ENCODE results near the gene HMGCLL1. TPM values are rescaled to one million over a fixed set of nuclear protein-coding genes. Genes with fewer than 3 reads are reported as not detected.

The HMGCLL1 gene
- polyA plus RNA-seq, 3 donors = not detected

GRCh38 chr6:55516736-55517135, 62.3 kb downstream of the HMGCLL1 start:
- H3K4me1 Mint-ChIP-seq = no peaks in the 10 kb centered on the region
- H3K9me3 Mint-ChIP-seq = no peaks in the 10 kb centered on the region
- H3K4me3 Mint-ChIP-seq = no peak overlapping the region
- Histone ChIP-seq H3K4me2 (replicated peaks; ENCODE audit: extremely low read depth, low read length, poor library complexity, severe bottlenecking) (no peak overlapping the region), H3K9ac (ENCODE audit: insufficient read depth, low read length, poor library complexity, severe bottlenecking) (no peak overlapping the region), H3K9me3 (replicated peaks in 1 of 2; ENCODE audit: control insufficient read depth in 1 of 2, insufficient read depth in 1 of 2, low read length in 2 of 2) (no peaks in the 10 kb centered on the region), H3K4me3 (replicated peaks in 1 of 3; ENCODE audit: low read depth in 2 of 3, low read length in 3 of 3) (no peak overlapping the region), H2AFZ (ENCODE audit: insufficient read depth, low read depth, low read length, poor library complexity, severe bottlenecking) (no peak overlapping the region), H3K79me2 (ENCODE audit: insufficient read depth, low read length) (no peaks in the 10 kb centered on the region), H3K27me3 (ENCODE audit: control insufficient read depth in 2 of 2, insufficient read depth in 2 of 2, low read length in 2 of 2) (no peaks in the 10 kb centered on the region), H3K36me3 (replicated peaks in 1 of 2; ENCODE audit: control insufficient read depth in 1 of 2, insufficient read depth in 2 of 2, low read length in 2 of 2) (no peaks in the 10 kb centered on the region), H4K20me1 (ENCODE audit: insufficient read depth, low read length) (no peaks in the 10 kb centered on the region), H3K27ac (ENCODE audit: low read depth in 1 of 2, low read length in 2 of 2) (no peak overlapping the region), H3K4me1 (ENCODE audit: control insufficient read depth in 1 of 2, insufficient read depth in 2 of 2, low read length in 2 of 2) (no peaks in the 10 kb centered on the region)
- no peaks in the 10 kb centered on the region for H3K36me3 Mint-ChIP-seq
- DNase-seq = no peak
- no peak for TF ChIP-seq CTCF (IDR thresholded peaks at IDR 0.05)
- no peak overlapping the region for H3K27ac Mint-ChIP-seq
- no peaks in the 10 kb centered on the region for H3K27me3 Mint-ChIP-seq (ENCODE audit: low read depth in 3 of 3)
- intact Hi-C loops (cut with micrococcal nuclease) = no loop called here
- no CpG with 5 or more reads among the region's 1 CpG for WGBS (ENCODE audit: insufficient coverage)

GRCh38 chr6:55512904-55513303, 66.1 kb downstream of the HMGCLL1 start:
- Histone ChIP-seq H2AFZ (ENCODE audit: insufficient read depth, low read depth, low read length, poor library complexity, severe bottlenecking) (no peak overlapping the region), H3K36me3 (replicated peaks in 1 of 2; ENCODE audit: control insufficient read depth in 1 of 2, insufficient read depth in 2 of 2, low read length in 2 of 2) (no peaks in the 10 kb centered on the region), H3K27ac (ENCODE audit: low read depth in 1 of 2, low read length in 2 of 2) (no peak overlapping the region), H3K27me3 (ENCODE audit: control insufficient read depth in 2 of 2, insufficient read depth in 2 of 2, low read length in 2 of 2) (no peaks in the 10 kb centered on the region), H3K9ac (ENCODE audit: insufficient read depth, low read length, poor library complexity, severe bottlenecking) (no peak overlapping the region), H3K4me3 (replicated peaks in 1 of 3; ENCODE audit: low read depth in 2 of 3, low read length in 3 of 3) (no peak overlapping the region), H3K79me2 (ENCODE audit: insufficient read depth, low read length) (no peaks in the 10 kb centered on the region), H4K20me1 (ENCODE audit: insufficient read depth, low read length) (no peaks in the 10 kb centered on the region), H3K4me2 (replicated peaks; ENCODE audit: extremely low read depth, low read length, poor library complexity, severe bottlenecking) (no peak overlapping the region), H3K4me1 (ENCODE audit: control insufficient read depth in 1 of 2, insufficient read depth in 2 of 2, low read length in 2 of 2) (no peaks in the 10 kb centered on the region), H3K9me3 (replicated peaks in 1 of 2; ENCODE audit: control insufficient read depth in 1 of 2, insufficient read depth in 1 of 2, low read length in 2 of 2) (no peaks in the 10 kb centered on the region)
- intact Hi-C loops (cut with micrococcal nuclease) = no loop called here
- DNase-seq = no peak
- H3K27ac Mint-ChIP-seq = no peak overlapping the region
- H3K27me3 Mint-ChIP-seq (ENCODE audit: low read depth in 3 of 3) = no peaks in the 10 kb centered on the region
- no peaks in the 10 kb centered on the region for H3K9me3 Mint-ChIP-seq
- H3K36me3 Mint-ChIP-seq = no peaks in the 10 kb centered on the region
- 100% methylated on average over 1 of the region's 1 CpG for WGBS (ENCODE audit: insufficient coverage)
- no peak overlapping the region for H3K4me3 Mint-ChIP-seq
- no peaks in the 10 kb centered on the region for H3K4me1 Mint-ChIP-seq
- TF ChIP-seq CTCF (IDR thresholded peaks at IDR 0.05) = no peak

Measured in CD14-positive monocyte (primary cell).